Ectodermal cell (in vitro differentiated cells): ENCODE data around the gene LGALS3BP.
"Not testable (repeated sequence)": the region's sequence is repeated elsewhere in the genome, so short reads cannot be mapped to it uniquely, and the experiment has no call there.

Source experiments
- H3K27ac ChIP-seq: 2 replicates; pipeline ENCODE4 v1.7.0; 2013; ENCODE audit warnings: mild to moderate bottlenecking, low read depth, low read length; ENCODE audit not compliant: insufficient read depth, poor library complexity, severe bottlenecking
- H3K27me3 ChIP-seq: 2 replicates; pipeline ENCODE4 v1.7.0; 2013; ENCODE audit warnings: mild to moderate bottlenecking, low read length; ENCODE audit not compliant: insufficient read depth, control insufficient read depth, poor library complexity, severe bottlenecking
- H3K36me3 ChIP-seq: one replicate; pipeline ENCODE4 v1.7.0; 2013; ENCODE audit warnings: low read length; ENCODE audit not compliant: control insufficient read depth, insufficient read depth
- H3K4me1 ChIP-seq: one replicate; pipeline ENCODE4 v1.7.0; 2013; ENCODE audit warnings: low read length; ENCODE audit not compliant: control insufficient read depth, insufficient read depth
- H3K4me3 ChIP-seq: 2 replicates; pipeline ENCODE4 v1.7.0; 2013; ENCODE audit warnings: low read depth, low read length, control low read depth; ENCODE audit not compliant: insufficient read depth
- H3K9me3 ChIP-seq: 2 replicates; pipeline ENCODE4 v1.7.0; 2013; ENCODE audit warnings: mild to moderate bottlenecking, low read length, moderate library complexity; ENCODE audit not compliant: control insufficient read depth
- WGBS, 2 experiments: methylation state at CpG; one replicate each; pipeline ENCODE4 v1.1.7; 2013; ENCODE audit warnings: missing lambda C conversion rate in 2 of 2; 5-methylcytosine and 5-hydroxymethylcytosine counted together

LGALS3BP gene

DNA sequence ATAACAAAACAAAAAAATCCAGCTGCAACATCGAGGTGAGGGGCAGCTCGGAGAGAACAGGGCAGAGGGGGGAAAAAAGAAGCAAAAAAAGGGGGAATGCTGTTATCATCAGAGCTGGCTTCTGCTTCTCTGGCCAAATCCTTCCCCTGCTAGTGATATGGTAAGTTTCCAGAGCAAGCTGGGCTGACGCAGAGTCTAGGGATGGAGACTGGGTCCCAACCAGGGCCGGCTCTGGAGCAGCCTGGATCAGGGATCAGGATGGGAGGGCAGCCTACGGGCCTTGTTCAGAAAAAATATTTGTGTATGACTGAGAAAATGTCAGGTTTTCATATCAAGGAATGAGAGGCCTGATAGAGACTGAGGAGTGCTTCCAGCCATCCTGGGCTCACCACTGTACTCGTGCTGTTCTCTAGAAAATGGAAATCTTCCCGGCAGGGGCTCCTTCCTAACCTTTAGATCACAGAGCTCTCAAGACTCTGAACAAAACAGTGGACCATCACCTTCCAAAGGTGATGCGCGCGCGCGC is 43.5 kb upstream of the LGALS3BP start:
- no peak overlapping the region for H3K4me3 ChIP-seq
- H3K27ac ChIP-seq: no peak overlapping the region
- H3K27me3 ChIP-seq: peaks cover 81% of the 10 kb centered on the region
- peaks cover 11% of the 10 kb centered on the region for H3K4me1 ChIP-seq
- no peaks in the 10 kb centered on the region for H3K36me3 ChIP-seq
- no peaks in the 10 kb centered on the region for H3K9me3 ChIP-seq
- WGBS, 2 experiments: 64 to 70% methylated on average over 12 of the region's 12 CpGs

- Histone ChIP-seq H3K4me3 (no peak overlapping the region), H3K36me3 (no peaks in the 10 kb centered on the region), H3K4me1 (peaks cover 11% of the 10 kb centered on the region), H3K27ac (no peak overlapping the region), H3K27me3 (peaks cover 77% of the 10 kb centered on the region), H3K9me3 (no peaks in the 10 kb centered on the region)
- WGBS, 2 experiments: 92 to 93% methylated on average over 9 of the region's 9 CpGs
Measured at GRCh38 chr17:79022507-79022991, 42.8 kb upstream of the LGALS3BP start.

DNA sequence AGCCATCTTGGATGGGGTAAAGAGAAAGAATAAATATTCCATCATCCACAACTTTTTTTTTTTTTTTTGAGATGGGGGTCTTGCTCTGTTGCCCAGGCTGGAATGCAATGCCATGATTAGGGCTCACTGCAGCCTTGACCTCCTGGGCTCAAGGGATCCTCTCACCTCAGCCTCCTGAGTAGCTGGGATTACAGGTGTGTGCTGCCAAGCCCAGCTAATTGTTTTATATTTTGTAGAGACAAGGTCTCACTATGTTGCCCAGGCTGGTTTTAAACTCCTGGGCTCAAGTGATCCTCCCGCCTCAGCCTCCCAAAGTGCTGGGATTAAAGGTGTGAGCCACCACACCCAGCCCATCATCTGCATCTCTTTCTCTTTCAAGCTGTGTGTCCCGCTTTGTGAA is 42.2 kb upstream of the LGALS3BP start:
- not testable (repeated sequence) for H3K4me1 ChIP-seq, H3K4me3 ChIP-seq, H3K36me3 ChIP-seq, H3K9me3 ChIP-seq, H3K27ac ChIP-seq
- peaks cover 71% of the 10 kb centered on the region for H3K27me3 ChIP-seq
- WGBS, 2 experiments: 73 to 76% methylated on average over 2 of the region's 2 CpGs

DNA sequence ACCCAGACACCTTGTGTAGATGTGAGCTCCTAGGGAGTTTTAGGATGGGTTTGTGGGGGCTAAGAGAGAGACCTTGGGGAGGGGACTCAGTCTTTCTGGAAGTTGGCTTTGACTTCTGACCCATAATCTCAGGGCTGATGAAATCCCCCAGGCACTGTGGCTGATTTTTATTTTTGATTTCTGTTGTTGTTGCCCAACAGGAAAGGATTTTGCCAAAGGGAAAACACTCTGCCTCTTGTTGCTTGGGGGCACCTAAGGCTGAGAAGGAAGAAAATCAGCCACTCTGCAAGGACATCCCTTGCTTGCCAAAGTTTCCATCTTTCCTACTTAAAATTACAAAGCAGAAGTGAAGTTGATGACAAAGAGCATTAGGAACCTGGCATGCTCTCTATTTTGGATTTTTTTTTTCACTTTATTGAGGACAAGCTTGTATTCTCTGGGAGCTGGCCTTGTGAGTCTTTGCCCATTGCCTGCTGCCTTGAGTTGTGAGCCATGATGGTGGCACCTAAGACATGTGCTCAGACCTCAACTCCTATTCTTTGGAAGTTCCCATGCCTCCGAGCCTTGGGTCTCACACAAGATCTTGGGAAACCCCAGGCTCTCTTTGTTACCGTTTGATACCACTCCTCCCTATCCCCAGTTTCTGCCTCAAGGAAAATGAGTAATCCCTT is 41.0 kb upstream of the LGALS3BP start:
- peaks cover 59% of the 10 kb centered on the region for H3K27me3 ChIP-seq
- H3K4me1 ChIP-seq: peaks cover 8% of the 10 kb centered on the region
- no peak overlapping the region for H3K4me3 ChIP-seq
- no peaks in the 10 kb centered on the region for H3K9me3 ChIP-seq
- 62 to 69% methylated on average over 2 of the region's 2 CpGs for WGBS, 2 experiments
- H3K36me3 ChIP-seq: no peaks in the 10 kb centered on the region
- no peak overlapping the region for H3K27ac ChIP-seq

DNA sequence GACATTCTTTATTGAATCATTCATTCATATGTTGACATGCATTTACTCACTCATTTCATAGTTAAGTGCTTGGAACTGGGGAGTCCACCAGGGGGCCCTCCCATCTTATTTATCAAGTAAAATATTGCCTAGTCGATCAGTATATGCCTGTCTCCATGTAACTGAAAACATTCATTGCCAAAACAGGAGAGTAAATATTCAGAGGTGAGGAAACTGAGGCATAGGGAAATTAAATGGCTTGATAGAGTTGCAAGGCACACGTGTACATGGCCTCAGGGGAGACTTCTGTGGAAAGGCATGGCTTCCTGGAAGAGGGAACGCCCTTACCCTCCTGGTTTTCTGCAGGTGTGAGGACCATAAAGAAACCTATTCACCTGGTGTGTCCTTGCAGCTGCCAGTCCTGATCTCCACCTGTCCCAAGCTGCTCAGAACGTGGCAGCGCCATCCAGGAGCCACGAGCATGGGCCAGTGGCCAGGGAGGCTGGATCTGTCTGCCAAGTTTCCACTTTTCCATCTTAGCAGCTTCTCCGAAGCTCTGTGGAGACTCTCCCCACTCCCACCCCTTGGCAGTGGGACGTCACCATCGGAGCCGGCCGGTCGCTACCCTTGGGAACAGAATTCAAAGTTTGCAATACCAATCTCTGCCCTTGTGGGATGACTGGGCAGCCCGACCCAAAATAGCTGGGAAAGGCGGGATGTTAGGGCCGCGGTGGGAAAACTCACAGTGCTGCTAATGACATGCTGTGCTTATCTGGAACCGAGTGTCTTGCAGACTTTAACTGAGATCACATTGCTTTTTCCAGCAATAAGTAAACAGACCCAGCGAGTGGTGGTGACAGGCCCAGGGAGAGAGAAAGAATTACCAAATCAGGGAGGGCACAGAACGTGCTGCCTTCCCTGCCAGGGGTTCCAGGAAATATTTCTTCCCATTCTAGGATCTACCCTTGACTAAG is 40.2 kb upstream of the LGALS3BP start:
- WGBS, 2 experiments: 68 to 72% methylated on average over 19 of the region's 19 CpGs
- peaks cover 5% of the 10 kb centered on the region for H3K4me1 ChIP-seq
- H3K27me3 ChIP-seq: peaks cover 51% of the 10 kb centered on the region
- no peaks in the 10 kb centered on the region for H3K36me3 ChIP-seq
- H3K9me3 ChIP-seq: no peaks in the 10 kb centered on the region
- H3K4me3 ChIP-seq: no peak overlapping the region
- no peak overlapping the region for H3K27ac ChIP-seq

DNA sequence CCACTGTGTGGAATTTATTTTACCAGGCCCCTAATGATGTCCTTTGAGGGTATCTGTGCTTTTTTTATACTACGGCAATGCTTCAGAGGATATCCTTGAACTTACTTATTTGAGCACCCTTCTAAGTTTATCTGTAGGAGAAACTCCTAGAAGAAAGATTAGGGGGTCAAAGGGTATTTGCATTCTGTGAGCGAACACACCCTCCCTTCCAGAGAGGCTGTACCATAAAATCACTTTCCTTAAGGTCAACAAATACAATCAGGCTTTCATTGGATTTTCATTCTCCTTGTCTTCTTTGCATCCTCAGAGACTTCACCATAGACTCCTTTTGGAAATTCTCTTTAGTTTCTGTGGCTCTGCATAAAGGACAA is 39.5 kb upstream of the LGALS3BP start:
- no peak overlapping the region for H3K27ac ChIP-seq
- no peaks in the 10 kb centered on the region for H3K36me3 ChIP-seq
- no peaks in the 10 kb centered on the region for H3K9me3 ChIP-seq
- H3K27me3 ChIP-seq: peaks cover 44% of the 10 kb centered on the region
- no peaks in the 10 kb centered on the region for H3K4me1 ChIP-seq
- WGBS, 2 experiments: 88 to 91% methylated on average over 2 of the region's 2 CpGs
- no peak overlapping the region for H3K4me3 ChIP-seq

- peaks cover 35% of the 10 kb centered on the region for H3K27me3 ChIP-seq
- no peaks in the 10 kb centered on the region for H3K36me3 ChIP-seq
- no peaks in the 10 kb centered on the region for H3K9me3 ChIP-seq
- H3K27ac ChIP-seq: no peak overlapping the region
- H3K4me1 ChIP-seq: no peaks in the 10 kb centered on the region
- 90 to 93% methylated on average over 3 of the region's 3 CpGs for WGBS, 2 experiments
- H3K4me3 ChIP-seq: no peak overlapping the region
Measured at GRCh38 chr17:79018370-79018695, 38.6 kb upstream of the LGALS3BP start.

GRCh38 chr17:79017546-79018369 is 38.0 kb upstream of the LGALS3BP start:
- H3K36me3 ChIP-seq: no peaks in the 10 kb centered on the region
- no peaks in the 10 kb centered on the region for H3K4me1 ChIP-seq
- no peak overlapping the region for H3K4me3 ChIP-seq
- WGBS, 2 experiments: 70 to 79% methylated on average over 6 of the region's 6 CpGs
- peaks cover 29% of the 10 kb centered on the region for H3K27me3 ChIP-seq
- no peaks in the 10 kb centered on the region for H3K9me3 ChIP-seq
- H3K27ac ChIP-seq: no peak overlapping the region

DNA sequence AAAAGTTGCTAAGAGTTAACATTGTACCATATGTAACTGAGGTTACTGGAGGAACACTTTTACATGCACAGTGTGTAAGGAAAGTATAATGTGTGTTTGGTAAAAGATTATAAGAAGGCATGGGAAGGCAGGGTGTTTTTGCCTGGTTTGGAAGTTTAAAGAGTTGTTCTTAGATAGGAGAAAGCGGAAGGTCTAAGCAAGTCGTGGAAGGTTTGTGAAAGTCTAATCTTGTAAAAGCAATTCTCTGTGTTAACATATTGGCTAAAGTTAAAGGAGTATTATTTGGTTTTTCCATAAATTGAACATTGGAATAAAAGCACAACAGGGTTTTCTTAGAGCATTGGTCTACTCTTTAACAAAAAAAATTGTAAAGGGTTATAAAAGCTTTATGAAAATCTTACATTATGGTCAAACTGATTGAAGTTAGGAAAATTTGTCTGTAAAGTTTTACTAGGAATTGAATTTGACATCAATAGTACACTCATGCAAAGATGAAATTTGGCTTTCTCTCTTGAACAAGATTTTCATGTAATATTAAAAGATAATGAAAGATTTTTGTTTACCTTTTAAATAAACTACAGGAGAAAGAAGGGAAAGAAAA is 34.5 kb upstream of the LGALS3BP start:
- no peak overlapping the region for H3K4me3 ChIP-seq
- H3K27me3 ChIP-seq: no peaks in the 10 kb centered on the region
- no peaks in the 10 kb centered on the region for H3K36me3 ChIP-seq
- peaks cover 4% of the 10 kb centered on the region for H3K4me1 ChIP-seq
- H3K27ac ChIP-seq: no peak overlapping the region
- WGBS, 2 experiments: 85 to 88% methylated on average over 2 of the region's 2 CpGs
- H3K9me3 ChIP-seq: no peaks in the 10 kb centered on the region
